Stimulated activated CD8-positive, alpha-beta memory T cell treated with anti-CD3 and anti-CD28 coated beads, Interleukin-12 subunit alpha, Interleukin-12 subunit beta, amount 100 ng/mL, for 1 hour (primary cell): ENCODE results near the gene TAGLN3.
"Not testable (repeated sequence)": the region's sequence is repeated elsewhere in the genome, so short reads cannot be mapped to it uniquely, and the experiment has no call there.

ENCODE experiments used
- DNase-seq: peaks from one replicate; pipeline ENCODE4 v3.0.0-alpha.2; 2020; ENCODE audit warnings: low read depth

TAGLN3 gene

GRCh38 chr3:112010636-112011035 is 11.9 kb downstream of the TAGLN3 start:
- DNase-seq = no peak

GRCh38 chr3:112011376-112011940 is 12.7 kb downstream of the TAGLN3 start:
- DNase-seq = no peak

GRCh38 chr3:112012205-112012992 is 13.7 kb downstream of the TAGLN3 start:
- DNase-seq = no peak

- DNase-seq = peak; percentile 33
Measured at GRCh38 chr3:112013058-112013783, 14.5 kb downstream of the TAGLN3 start.

- DNase-seq = no peak
Measured at GRCh38 chr3:112013784-112014143, 15.0 kb downstream of the TAGLN3 start.

- no peak for DNase-seq
Measured at GRCh38 chr3:112017091-112017490, 18.4 kb downstream of the TAGLN3 start.

GRCh38 chr3:112018712-112019111 is 20.0 kb downstream of the TAGLN3 start:
- DNase-seq = no peak

- no peak for DNase-seq
Measured at GRCh38 chr3:112019716-112020115, 21.0 kb downstream of the TAGLN3 start.

- DNase-seq = no peak
Measured at GRCh38 chr3:112020674-112021085, 22.0 kb downstream of the TAGLN3 start.

GRCh38 chr3:112027142-112027541 is 28.4 kb downstream of the TAGLN3 start:
- no peak for DNase-seq

- no peak for DNase-seq
Measured at GRCh38 chr3:112027826-112028225, 29.1 kb downstream of the TAGLN3 start.

- DNase-seq = no peak
Measured at GRCh38 chr3:112030901-112031300, 32.2 kb downstream of the TAGLN3 start.

- no peak for DNase-seq
Measured at GRCh38 chr3:112032098-112032731, 33.5 kb downstream of the TAGLN3 start.

GRCh38 chr3:112034436-112034835 is 35.7 kb downstream of the TAGLN3 start, which contains the start of gene TMPRSS7:
TSS of gene TMPRSS7 (plus strand) at chr3:112034736. CDS start at chr3:112034846, 110 bp downstream.
- no peak for DNase-seq

- DNase-seq = no peak
Measured at GRCh38 chr3:112035241-112035640, 36.5 kb downstream of the TAGLN3 start.

- DNase-seq = not testable (repeated sequence)
Measured at GRCh38 chr3:112037194-112037593, 38.5 kb downstream of the TAGLN3 start.

GRCh38 chr3:112038863-112039262 is 40.1 kb downstream of the TAGLN3 start:
- DNase-seq = no peak

GRCh38 chr3:112041321-112041720 is 42.6 kb downstream of the TAGLN3 start:
- no peak for DNase-seq

GRCh38 chr3:112042842-112043280 is 44.1 kb downstream of the TAGLN3 start:
- DNase-seq = no peak

GRCh38 chr3:112043621-112044201 is 45.0 kb downstream of the TAGLN3 start:
- peak; percentile 28 for DNase-seq

- no peak for DNase-seq
Measured at GRCh38 chr3:112046599-112046998, 47.9 kb downstream of the TAGLN3 start.

- no peak for DNase-seq
Measured at GRCh38 chr3:112047264-112047663, 48.5 kb downstream of the TAGLN3 start.
